K562 (cell line): ENCODE results near the gene RPS2. TPM values are rescaled to one million over a fixed set of nuclear protein-coding genes. Genes with fewer than 3 reads are reported as not detected.

Source experiments
- CBFB ChIP-seq: sonication (generic); formaldehyde crosslinking; IDR thresholded peaks from 2 replicates; pipeline ENCODE4 v1.4.0; 2020; ENCODE audit warnings: mild to moderate bottlenecking, missing genetic modification reagents
- COPS2 ChIP-seq: fragments of 450-650 bp; conservative IDR thresholded peaks from 2 replicates; pipeline ENCODE4 v1.6.1; 2016; ENCODE audit warnings: mild to moderate bottlenecking, moderate library complexity
- CUX1 ChIP-seq: fragments of 200-800 bp; sonication (Bioruptor generic); IDR thresholded peaks from 2 replicates; pipeline ENCODE4 v1.6.1; 2016; ENCODE audit warnings: missing genetic modification characterization, missing compliant biosample characterization
- HSF4 ChIP-seq: fragments of 250-450 bp; sonication (Bioruptor Pico); IDR thresholded peaks from 2 replicates; pipeline ENCODE4 v2.1.2; 2022; ENCODE audit warnings: mild to moderate bottlenecking, moderate library complexity, borderline replicate concordance
- L3MBTL2 ChIP-seq: fragments of 450-650 bp; IDR thresholded peaks from 2 replicates; pipeline ENCODE4 v1.6.1; 2016; ENCODE audit warnings: mild to moderate bottlenecking, moderate library complexity
- NCOA2 ChIP-seq, 2 experiments: fragments of 450-650 bp; IDR thresholded peaks; 2 replicates each; pipeline ENCODE4 v1.6.1; 2018; ENCODE audit warnings: mild to moderate bottlenecking in 2 of 2, moderate library complexity in 1 of 2; ENCODE audit not compliant: partially characterized antibody in 2 of 2
- NONO ChIP-seq, 2 experiments: fragments of 200-400 bp in 1 of 2; fragments of 450-650 bp in 1 of 2; formaldehyde crosslinking in 1 of 2; IDR thresholded peaks; 2 replicates each; pipeline ENCODE4 v1.6.1; 2017; ENCODE audit warnings: low read depth in 2 of 2, mild to moderate bottlenecking in 2 of 2, moderate library complexity in 2 of 2, low read length in 1 of 2
- RFX1 ChIP-seq: fragments of 450-650 bp; IDR thresholded peaks from 2 replicates; pipeline ENCODE4 v1.6.1; 2016; ENCODE audit warnings: mild to moderate bottlenecking, moderate library complexity
- SRSF7 ChIP-seq: fragments of 200-400 bp; formaldehyde crosslinking; optimal IDR thresholded peaks from 2 replicates; pipeline ENCODE3; 2017; ENCODE audit warnings: mild to moderate bottlenecking, low read depth, low read length
- ZNF354B ChIP-seq: fragments of 250-450 bp; sonication (Bioruptor Pico); IDR thresholded peaks from 2 replicates; pipeline ENCODE4 v1.4.0; 2020
- polyA plus RNA-seq, 8 experiments: library from polyadenylated mRNA; depleted of rRNA in 4 of 8; stranded (reverse) in 5 of 8; unstranded in 3 of 8; fragments of >200 nt; fragmentation: Nextera tagmentation in 2 of 8; fragmentation: Illumina TruSeq in 1 of 8; extraction: Ambion mirVana in 2 of 8; extraction: Trizol in 1 of 8; gene quantifications; 2 replicates each; pipeline versions ENCODE4 v1.2.1 to v1.2.3, GENCODE V29; 2011 to 2014; ENCODE audit warnings: inconsistent platforms in 1 of 8, missing spikeins in 1 of 8
- total RNA-seq, 7 experiments: library from RNA; depleted of rRNA in 6 of 7; stranded (reverse); fragments of >200 nt in 6 of 7; fragmentation: Illumina TruSeq in 2 of 7; extraction: Trizol in 2 of 7; gene quantifications; 2 replicates each; pipeline versions ENCODE4 v1.2.1 to v1.2.3, GENCODE V29; 2011 to 2021; ENCODE audit warnings: low replicate concordance in 1 of 7
- TF ChIP-seq, protein P1 (sequence below): sonication (generic); formaldehyde crosslinking; IDR thresholded peaks from 2 replicates; pipeline ENCODE4 v1.8.1; 2022; ENCODE audit warnings: missing genetic modification reagents
- TF ChIP-seq, protein P2 (sequence below), 3 experiments: fragments of 200-800 bp in 1 of 3; sonication (Bioruptor generic) in 1 of 3; sonication (generic) in 1 of 3; formaldehyde crosslinking in 1 of 3; IDR thresholded peaks; 2 replicates each; pipeline versions ENCODE4 v1.6.1 to v1.8.0; 2016 to 2022; ENCODE audit warnings: mild to moderate bottlenecking in 2 of 3, missing compliant biosample characterization in 2 of 3, missing genetic modification characterization in 2 of 3, missing genetic modification reagents in 1 of 3
- TF ChIP-seq, protein P3 (sequence below): sonication (generic); formaldehyde crosslinking; IDR thresholded peaks from 2 replicates; pipeline ENCODE4 v1.8.1; 2023; ENCODE audit warnings: mild to moderate bottlenecking, missing genetic modification reagents, moderate library complexity
- TF ChIP-seq, protein P4 (sequence below): sonication (generic); formaldehyde crosslinking; IDR thresholded peaks from 2 replicates; pipeline ENCODE4 v1.5.0; 2020; ENCODE audit warnings: missing genetic modification reagents

Gene RPS2
- total and polyA plus RNA-seq, 9 of the 15 experiments (the other 6 are each of a cell fraction or from before 2014, with no cell fraction given), result 834 to 4,794 (median 3,793) TPM

DNA sequence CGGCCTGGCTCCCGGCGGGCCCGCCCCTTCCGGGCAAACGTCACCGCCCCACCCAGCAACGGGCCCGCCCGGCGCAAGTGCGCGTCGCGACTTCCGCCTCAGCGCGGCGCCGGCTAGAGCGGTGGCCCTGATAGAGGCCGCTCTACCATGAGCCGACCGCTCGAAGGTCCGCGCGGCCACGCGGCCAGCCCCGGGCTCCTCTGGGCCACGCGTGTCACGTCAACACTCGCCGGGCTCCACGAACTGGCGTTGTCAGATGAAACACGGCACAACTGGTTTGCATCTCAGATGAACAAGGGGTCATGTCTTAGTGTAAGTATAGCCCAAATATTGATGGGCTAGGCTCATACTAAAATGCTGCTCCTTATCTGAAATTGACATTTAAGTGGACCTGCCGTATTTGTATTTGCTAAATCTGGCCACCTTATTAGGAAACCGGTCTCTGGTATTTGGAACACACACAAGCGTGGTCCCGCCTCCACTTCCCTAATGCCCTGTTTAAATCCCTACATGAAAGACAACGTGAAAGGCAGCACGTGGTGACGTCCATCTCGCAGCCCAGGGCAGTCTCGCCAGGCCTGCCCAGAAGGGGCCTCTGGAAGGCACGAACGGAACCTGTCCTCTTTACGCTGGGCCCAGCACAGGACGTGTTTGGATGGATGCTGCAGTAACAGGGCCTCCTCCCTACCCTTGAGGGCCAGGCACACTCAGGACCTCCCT is 45.3 kb upstream of the RPS2 start, which contains the start of gene ZNF598 (continued):
- 0 out of 2 replicates have a peak, but pooled peaks have one; percentile 45 for TF ChIP-seq CBFB (CRISPR knock-in tag)
- no peak for TF ChIP-seq NCOA2 (IDR thresholded peaks at IDR 0.05; ENCODE audit: partially characterized antibody in 2 of 2)
- no peak for TF ChIP-seq RFX1
- TF ChIP-seq CUX1 (CRISPR knock-in tag), result 0 out of 2 replicates have a peak, but pooled peaks have one; percentile 13
- TF ChIP-seq COPS2, result no peak
- TF ChIP-seq, protein P1, sequence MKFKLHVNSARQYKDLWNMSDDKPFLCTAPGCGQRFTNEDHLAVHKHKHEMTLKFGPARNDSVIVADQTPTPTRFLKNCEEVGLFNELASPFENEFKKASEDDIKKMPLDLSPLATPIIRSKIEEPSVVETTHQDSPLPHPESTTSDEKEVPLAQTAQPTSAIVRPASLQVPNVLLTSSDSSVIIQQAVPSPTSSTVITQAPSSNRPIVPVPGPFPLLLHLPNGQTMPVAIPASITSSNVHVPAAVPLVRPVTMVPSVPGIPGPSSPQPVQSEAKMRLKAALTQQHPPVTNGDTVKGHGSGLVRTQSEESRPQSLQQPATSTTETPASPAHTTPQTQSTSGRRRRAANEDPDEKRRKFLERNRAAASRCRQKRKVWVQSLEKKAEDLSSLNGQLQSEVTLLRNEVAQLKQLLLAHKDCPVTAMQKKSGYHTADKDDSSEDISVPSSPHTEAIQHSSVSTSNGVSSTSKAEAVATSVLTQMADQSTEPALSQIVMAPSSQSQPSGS (CRISPR knock-in tag), result no peak
- TF ChIP-seq HSF4 (CRISPR knock-in tag), result no peak
- TF ChIP-seq, protein P2, sequence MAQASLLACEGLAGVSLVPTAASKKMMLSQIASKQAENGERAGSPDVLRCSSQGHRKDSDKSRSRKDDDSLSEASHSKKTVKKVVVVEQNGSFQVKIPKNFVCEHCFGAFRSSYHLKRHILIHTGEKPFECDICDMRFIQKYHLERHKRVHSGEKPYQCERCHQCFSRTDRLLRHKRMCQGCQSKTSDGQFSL (CRISPR knock-in tag; IDR thresholded peaks at IDR 0.05), result no peak
- TF ChIP-seq, protein P2 (tag; IDR thresholded peaks at IDR 0.05), result 0 out of 4 replicates have a peak, but pooled peaks of 1 of the 2 experiments have one; percentile 37
- TF ChIP-seq, protein P3, sequence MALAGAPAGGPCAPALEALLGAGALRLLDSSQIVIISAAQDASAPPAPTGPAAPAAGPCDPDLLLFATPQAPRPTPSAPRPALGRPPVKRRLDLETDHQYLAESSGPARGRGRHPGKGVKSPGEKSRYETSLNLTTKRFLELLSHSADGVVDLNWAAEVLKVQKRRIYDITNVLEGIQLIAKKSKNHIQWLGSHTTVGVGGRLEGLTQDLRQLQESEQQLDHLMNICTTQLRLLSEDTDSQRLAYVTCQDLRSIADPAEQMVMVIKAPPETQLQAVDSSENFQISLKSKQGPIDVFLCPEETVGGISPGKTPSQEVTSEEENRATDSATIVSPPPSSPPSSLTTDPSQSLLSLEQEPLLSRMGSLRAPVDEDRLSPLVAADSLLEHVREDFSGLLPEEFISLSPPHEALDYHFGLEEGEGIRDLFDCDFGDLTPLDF (CRISPR knock-in tag), result no peak
- TF ChIP-seq ZNF354B (CRISPR knock-in tag), result no peak
- no peak for TF ChIP-seq SRSF7
- peak; percentile 85 for TF ChIP-seq L3MBTL2
- TF ChIP-seq, protein P4, sequence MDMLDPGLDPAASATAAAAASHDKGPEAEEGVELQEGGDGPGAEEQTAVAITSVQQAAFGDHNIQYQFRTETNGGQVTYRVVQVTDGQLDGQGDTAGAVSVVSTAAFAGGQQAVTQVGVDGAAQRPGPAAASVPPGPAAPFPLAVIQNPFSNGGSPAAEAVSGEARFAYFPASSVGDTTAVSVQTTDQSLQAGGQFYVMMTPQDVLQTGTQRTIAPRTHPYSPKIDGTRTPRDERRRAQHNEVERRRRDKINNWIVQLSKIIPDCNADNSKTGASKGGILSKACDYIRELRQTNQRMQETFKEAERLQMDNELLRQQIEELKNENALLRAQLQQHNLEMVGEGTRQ, result peak; percentile 35; the same call in 1 of the 2 replicates
- peak; percentile 53 to 81; a peak in 1 of 4 replicates for TF ChIP-seq NONO (IDR thresholded peaks at IDR 0.05; ENCODE audit: low read depth in 2 of 2, low read length in 1 of 2)
